Measurements from ENCODE around the gene CES4A.
A peak's percentile ranks its signal among the peaks of the same experiment; 100 is the strongest.
"Not testable (repeated sequence)": the region's sequence is repeated elsewhere in the genome, so short reads cannot be mapped to it uniquely, and the experiment has no call there.

Gene CES4A

DNA sequence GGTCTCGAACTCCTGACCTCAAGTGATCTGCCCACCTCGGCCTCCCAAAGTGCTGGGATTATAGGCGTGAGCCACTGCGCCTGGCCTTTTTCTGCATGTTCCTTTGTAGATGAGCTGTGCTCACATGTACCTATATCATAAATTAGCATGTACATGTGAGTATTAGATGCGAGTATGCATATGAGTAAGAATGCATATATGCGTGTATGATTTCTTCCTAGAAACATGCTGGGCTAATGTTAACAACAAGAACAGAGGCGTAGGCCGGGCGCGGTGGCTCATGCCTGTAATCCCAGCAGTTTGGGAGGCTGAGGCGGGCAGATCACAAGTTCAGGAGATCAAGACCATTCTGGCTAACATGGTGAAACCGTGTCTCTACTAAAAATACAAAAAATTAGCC is 5.2 kb downstream of the CES4A start:
- DNase-seq = not testable (repeated sequence)

DNA sequence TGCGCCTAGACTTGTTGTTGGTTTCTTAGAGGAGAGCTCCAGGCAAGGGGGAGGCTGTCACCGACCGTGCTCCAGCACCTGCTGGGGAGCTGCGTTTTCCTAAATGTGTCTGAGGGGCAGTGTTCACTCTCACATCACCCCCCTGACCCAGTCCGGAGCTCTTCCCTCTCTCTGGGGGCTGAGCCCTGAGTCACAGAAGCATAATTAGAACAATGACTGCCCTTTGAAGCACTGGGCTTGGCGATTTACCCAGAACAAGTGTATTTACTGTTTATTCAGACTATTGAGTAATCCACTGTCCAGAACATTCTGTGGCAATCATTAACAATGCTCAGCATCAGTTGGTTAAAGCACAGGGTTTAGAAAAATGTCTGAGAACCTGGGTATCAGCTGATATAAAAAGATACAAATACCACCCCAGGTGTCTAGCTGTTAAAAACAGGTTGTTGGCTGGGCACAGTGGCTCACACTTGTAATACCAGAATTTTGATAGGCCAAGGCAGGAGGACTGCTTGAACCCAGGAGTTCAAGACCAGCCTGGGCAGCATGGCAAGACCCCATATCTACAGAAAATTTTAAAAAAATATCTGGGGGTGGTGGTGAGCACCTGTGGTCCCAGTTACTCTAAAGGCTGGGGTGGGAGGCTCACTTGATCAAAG is 8.1 kb downstream of the CES4A start:
- DNase-seq = no peak

DNA sequence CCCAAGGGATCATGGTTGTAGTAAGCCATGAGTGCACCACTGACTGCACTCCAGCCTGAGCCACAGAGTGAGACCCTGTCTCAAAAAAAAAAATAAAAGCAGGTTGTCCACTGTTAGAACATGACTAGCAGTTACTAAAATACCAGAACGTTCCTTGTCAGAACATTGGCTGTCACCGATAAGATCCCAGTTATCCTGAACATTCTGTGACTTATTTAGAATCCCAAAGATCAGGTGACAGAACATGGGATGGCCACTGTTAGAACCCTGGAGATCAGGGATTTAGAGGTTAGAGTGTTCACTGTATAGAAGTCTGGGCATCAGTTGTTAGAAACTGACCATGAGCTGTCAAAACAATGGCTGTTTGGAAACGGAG is 8.6 kb downstream of the CES4A start:
- DNase-seq = no peak

DNA sequence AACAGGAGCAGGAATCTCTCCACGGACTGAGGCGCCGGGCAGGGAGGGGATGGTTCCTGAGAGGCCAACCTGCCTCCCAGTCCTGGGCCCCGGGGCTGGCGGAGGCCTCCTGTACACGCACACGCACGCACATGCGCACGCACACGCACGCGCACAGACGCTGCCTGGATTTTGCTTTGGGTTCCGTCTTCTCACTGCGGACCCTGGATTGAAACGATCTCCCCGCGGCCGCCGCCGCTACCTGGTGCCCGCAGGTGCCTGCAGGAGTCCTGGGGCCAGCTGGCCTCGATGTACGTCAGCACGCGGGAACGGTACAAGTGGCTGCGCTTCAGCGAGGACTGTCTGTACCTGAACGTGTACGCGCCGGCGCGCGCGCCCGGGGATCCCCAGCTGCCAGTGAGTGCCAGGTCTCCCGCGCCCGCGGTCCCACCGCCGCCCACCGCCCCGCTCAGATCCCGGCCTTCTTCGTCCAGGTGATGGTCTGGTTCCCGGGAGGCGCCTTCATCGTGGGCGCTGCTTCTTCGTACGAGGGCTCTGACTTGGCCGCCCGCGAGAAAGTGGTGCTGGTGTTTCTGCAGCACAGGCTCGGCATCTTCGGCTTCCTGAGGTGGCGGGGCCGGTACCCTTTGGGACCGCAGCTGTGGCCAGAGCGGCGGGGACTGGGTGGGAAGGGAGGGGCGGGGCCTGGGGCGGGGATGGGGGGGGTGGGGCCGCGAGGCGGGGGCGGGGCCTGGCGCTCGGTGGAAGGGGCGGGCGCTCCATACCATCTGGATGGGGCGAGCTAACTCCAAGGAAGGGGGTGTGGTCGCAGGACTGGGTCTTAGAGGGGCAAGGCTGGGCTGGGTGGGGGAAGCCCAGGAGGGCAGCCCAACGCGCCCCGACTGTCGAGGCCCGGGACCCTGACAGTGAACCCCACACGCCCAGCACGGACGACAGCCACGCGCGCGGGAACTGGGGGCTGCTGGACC is 12.3 kb downstream of the CES4A start:
- peak; percentile 61 for DNase-seq

DNA sequence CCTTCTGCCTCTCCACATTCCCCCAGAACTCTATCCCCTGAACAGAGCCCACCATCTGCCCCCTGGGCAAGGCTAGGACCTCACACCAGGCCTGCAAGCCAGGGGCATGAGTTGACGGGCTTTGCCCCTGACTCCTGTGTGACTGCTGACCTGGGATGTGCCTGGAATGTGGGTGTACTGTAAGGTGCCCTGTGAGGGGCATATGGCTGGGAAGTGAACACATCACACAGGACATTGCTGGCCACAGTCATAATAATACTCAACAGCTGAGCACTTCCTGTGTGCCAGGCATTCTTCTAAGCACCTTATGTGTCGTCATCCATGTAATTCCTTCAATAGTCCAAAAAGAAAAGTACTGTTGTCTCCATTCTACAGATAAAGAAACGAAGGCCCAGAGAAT is 13.3 kb downstream of the CES4A start:
- no peak for DNase-seq

DNA sequence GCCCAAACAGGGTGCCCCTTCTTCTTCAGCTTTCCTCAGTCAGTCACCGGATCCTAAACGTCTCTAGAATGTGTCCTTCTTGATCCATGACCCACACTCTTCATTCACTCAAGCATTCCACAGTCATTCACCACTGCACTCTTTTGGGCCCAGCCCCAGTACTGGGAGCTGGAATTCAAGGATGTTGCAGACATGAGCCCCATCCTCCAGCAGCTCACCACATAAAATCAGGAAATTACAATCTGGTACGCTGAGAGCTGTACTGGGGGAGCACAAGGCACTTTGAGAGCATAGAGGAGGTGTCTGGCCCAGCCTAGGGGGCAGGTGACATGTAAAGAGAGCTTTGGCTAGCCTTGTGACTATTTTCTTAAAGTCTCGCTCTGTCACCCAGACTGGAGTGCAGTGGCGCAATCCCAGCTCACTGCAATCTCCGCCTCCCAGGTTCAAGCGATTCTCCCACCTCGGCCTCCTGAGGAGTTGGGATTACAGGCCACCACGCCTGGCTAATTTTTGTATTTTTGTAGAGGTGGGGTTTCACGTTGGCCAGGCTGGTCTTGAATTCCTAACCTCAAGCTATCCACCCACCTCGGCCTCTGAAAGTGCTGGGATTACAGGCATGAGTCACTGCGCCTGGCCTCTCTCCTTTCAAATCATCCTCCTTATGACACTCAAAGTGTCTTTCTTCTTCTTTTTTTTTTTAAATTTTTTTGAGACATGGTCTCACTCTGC is 18.7 kb downstream of the CES4A start:
- no peak for DNase-seq

DNA sequence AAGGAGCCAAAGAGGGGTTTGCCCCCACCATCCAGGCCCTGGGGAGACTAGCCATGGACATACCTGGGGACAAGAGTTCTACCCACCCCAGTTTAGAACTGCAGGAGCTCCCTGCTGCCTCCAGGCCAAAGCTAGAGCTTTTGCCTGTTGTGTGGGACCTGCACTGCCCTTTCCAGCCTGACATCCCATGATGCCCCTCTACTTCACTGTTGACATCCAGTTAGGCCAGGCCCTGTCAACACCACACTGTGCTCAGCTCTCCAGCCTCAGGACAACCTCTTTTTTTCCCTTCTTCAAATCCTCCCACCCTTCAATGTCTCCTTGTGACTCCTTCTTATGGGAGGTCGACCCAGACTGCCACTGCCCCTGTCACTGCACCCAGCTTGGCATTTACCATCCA is 20.8 kb downstream of the CES4A start:
- DNase-seq = no peak

DNA sequence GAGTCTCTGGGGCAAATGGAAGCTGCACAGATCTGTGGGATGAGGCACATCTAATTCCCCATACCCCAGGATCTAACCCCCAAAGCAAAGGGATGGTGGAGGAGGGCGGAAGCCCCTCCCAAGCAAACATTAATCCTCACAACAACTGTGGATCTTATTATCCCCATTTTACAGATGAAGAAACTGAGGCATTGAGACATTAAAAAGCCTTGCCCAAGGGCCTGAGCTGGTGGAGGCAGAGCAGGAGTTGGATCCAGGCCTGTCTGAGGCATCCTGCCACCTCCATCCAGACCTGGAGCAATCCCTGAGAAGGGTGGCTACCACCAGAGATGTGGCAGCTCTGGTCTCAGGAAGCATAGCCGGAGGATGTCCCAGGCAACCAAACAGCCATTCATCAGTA is 22.9 kb downstream of the CES4A start:
- DNase-seq = no peak

DNA sequence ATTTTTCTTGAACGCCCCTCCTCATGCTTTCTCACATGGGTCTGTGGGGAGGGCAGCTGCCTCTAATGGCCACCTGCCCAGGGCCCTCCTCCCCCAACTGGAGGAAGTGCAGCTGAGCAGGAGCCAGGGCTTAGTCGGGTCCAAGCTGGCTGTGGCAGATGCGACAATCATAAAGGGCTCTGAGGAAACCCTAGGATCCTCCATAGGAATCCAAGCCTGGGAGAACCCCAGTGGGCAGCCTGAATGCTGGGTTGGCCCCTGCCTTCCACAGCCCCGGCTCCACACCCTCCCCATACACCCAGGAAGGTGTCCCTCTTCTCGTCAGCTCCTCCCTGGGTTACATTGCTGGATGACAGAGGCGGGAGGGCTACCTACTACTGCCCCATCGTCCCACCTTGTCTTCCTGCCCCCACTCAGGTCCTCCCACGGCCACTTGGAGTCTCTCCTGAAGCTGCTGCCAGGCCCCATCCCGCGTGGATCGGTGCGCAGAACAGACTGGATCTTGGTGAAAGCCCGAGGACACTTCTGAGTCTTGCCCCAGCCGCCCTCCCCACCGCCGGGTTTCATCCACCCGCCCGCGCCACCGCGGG is 24.9 kb downstream of the CES4A start:
- DNase-seq = no peak

DNA sequence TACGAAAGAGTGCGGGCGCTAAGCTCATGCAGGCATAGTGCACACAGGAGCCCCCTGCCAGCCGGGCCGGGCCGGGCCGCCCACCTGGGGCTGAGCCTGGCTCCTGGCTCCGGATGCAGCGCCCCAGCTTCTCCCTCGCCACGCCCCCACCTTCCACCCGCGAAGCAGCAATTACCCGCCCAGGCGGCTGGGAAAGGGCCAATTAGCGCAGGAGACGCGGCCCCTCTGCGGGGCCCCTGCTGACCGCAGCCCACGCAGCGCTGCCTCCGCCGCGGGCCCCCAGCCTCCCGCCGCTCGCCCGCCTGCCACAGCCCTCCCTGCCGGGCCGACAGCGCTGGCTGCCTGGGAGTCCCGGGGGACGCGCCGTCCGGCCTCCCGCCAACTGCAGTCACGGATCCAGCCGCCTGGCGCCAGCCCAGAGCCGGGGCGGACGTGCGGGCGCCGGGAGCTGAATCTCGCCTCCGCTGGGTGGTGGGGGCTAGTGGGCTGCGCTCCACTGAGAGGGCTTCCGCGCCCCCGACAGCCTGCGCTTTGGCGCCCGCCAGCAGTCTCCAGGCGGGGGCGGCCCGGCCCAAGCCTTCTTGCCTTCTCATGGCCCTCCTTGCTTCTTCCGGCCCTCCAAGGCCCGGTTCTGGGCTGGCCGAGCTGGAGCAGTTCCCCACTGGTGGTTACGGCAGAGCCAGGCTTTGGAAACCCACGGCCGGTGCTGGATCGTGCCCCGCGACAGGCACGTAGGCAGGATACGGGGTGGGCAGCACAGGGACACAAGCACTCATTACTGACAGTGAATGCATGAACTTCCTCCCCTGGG is 25.6 kb downstream of the CES4A start:
- peak; percentile 78 for DNase-seq

DNA sequence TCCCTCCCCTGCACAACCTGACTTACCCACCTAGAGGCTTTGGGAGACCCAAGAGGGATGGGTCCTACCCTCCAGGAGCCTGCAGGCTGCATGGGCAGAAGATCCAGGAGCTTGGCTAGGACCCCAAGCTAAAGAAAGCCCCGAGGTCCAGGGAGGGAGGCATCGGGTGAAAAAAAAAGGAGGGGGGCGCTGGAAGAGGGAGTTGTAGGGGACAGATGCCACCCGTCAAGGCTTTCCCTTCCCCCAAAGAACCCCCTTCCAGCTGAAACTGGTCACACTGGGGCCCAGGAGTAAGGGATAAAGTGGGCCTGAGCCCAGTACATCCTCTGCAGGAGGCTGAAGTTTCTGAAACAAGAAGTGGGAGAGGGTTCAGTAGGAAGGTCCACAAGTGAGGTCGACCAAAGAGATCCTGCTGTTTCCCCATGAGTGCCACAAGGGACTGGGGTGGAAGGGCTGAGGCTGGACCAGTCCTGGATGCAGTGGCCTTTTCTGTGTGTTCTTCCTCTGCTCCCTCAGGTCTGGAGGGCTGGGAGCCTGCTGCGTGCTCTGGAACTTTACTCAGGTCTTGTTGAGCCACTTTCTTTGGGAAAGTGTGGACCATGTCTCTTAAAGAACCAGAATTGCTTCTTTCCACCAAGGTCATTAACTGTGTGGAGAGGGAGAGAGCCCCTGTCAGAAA is 26.4 kb downstream of the CES4A start:
- DNase-seq = no peak

DNA sequence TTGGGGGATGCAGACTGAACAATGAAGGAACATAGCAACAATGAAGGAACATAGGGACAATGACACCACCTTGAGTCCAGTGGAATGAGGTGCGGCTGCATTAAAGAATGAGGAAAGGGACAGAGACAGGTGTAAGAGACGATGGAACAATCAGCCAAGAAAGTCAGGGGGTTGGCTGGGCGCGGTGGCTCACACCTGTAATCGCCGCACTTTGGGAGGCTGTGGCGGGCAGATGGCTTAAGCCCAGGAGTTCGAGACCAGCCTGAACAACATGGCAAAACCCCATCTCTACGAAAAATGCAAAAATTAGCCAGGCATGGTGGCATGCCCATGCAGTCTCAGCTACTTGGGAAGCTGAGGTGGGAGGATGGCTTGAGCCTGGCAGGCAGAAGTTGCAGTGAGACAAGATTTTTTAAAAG is 26.9 kb downstream of the CES4A start:
- DNase-seq = no peak

DNA sequence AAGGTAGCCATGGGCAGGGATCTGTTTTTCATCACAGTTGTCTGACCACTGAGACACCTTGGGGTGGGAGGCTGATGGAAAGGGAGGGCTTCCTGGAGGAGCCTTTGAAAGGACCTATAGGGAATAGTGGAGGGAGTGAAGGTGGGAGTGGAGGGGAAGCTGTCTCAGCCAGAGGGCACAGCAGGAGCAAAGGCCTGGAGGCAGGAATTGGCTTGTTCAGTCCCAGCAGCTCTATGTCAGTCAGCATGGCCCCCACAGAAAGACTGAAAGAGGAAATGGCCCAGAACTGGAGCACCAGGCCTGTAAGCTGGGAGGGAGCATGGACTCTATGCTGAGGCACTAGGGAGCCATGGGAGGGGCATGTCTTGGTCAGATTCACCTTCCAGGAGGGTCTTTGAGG is 27.8 kb downstream of the CES4A start:
- no peak for DNase-seq

DNA sequence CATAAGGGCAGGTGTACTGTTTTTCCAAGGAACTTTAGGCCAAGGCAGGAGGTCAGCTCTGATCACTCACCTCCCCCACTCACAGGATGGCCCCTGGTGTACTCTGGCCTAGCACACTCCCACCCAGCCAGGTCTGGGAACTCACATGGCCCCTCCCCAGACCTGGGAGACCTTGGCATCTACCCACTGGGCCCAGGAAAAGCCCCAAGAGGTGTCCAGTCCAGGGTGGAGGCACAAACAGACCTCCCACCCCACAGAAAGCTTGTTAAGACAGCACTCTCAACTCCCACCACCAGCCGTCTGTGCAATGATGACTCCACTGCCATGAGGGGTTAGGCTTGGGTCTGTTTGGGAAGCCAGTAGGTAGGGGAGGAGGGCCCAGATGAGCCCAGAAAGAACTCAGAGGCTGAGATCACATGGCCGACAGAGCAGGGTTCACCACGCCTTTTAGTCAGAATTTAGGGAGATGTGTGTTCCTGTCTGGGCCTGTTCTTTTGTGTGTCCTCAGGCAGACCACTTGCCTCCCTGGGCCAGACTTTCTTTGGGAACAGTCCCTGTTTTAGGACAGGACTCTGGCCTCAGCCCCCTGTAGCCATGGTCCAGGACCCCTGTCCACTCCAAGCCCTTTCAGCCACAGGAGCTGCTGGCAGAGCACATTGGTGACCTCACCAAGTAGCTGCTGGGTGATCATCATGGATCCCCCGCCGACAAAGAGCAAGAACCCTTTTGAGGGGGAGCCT is 28.5 kb downstream of the CES4A start:
- DNase-seq = no peak

DNA sequence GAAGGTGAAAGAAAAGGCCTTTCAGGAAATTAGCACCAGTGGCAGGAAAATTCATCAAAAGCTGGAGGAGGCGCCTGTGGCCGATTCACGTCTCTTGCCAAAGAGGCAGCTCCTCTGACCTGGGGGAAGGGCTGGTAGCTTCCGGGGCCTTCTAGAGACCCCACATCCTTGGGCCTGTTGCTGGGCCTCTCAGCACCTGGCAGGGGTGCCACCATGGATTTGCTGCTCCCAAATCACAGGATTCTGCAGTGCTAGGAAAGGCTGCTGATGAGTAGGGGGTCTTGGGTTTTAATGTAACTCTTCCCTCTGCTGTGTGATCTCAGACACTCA is 29.0 kb downstream of the CES4A start:
- no peak for DNase-seq

DNA sequence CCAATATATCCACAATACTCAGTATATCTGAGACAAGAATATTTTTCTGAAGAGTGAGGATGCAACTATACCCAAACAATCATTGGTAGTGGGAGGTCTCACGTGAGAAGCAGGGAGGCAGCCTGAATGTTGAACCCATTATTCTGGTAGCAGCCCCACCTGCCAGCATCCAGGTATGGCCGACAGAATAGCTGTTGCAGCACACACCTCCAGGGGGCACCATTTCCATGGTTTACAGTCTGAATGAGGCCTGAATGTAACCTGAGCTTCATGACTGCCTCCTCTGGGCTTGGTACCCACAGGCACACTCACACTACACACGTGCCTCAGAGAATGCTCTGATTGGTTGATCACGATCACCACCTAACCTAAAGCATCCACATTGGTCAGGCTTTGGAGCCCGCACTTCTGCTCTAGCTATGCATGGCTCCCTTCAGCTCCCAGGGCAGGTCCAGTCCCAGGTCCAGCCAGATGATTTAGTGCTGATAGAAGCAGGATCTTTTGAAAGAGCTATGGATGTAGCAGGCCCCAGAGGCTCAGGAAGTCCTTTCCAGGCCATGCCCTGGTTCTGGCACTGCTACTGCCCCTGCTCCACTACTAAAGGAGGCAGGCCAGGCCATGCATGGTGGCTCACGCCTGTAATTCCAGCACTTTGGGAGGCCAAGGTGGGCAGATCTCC is 29.6 kb downstream of the CES4A start:
- peak; percentile 87 for DNase-seq

DNA sequence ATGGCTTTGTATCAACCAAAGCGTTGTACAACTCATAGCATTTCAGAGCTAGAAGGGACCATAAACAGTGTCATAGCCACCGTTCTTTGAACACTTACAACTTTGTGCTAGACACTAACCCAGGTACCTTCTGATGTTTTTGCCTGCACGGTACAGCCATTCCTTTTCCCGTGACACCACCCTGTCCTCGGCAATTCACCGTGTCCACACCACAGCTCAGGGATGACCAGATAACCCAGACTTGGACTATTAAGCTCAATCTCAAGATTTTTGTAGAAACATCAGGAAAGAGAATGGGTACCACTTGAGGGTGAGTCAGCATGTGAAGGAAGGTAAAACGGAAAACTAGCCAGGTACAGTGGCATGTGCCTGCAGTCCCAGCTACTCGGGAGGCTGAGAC is 30.8 kb downstream of the CES4A start:
- no peak for DNase-seq

DNA sequence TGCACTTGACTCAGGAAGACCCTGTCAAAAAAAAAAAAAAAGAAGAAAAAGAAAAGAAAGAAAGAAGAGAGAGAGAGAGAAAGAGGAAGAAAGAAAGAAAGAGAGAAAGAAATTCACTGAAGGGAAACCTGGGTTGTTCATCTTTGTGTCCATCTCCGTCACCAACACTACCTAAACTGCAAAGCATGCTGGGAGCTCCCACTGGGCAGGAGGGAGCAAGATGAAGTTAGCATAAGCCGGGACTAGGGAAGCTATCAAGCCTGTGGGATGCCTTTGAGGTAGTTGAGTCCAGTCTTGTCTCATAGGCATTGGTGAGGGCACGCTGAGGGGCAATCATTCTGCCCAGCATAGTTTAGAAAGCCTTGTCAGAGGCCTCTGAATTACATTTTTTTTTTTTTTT is 32.9 kb downstream of the CES4A start:
- DNase-seq = no peak

DNA sequence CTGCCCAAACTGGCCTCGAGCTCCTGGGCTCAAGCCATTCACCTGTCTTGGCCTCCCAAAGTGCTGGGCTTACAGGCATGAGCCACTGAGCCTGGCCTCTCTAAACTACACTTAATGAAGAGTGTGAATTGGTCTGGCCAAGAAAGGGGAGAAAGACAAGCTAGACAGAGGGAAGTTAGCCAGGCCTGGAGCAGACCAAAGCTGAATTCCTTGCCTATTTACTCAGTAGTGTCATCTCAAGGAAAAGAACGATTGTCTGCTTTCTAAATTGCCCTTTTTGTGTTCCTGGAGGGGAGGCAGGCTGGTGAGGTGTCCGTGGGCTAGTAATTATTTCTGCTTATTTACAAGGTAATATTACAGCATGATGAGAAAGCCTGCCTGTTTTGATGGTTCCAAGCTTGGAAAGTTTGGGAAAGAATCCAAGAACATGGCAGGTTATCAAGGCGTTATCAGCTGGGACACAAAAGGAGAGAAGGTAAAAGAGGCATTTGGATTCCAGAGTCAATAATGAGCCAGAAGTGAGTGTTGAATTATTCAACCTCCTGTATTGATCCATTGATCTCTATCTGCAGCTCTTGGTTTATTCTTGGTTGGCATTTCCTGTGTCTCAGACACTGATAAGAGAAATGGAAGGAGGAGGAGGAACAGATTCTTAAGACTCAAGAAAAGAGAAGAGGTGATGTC is 34.3 kb downstream of the CES4A start:
- no peak for DNase-seq

DNA sequence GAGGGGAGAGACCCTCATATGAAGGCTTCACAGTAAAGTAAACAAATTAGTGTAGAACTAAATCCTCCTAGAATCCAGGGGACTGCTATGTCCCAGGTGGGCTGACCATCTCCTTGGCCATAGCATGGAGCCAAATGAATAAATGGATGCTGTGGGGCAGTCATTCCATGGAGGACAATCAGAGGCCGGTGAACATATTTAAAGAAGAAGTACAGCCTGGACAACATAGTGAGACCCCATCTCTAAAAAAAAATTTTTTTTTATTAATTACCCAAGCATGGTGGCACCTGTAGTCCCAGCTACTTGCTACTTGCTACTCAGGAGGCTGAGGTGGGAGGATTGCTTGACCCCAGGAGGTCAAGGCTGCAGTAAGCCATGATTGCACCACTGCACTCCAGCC is 35.3 kb downstream of the CES4A start:
- DNase-seq = no peak

Measured in activated naive CD4-positive, alpha-beta T cell treated with Interleukin-2 at 50 U/mL for 16 hours (primary cell).